Hepatocyte (in vitro differentiated cells): ENCODE data around the gene ABL2.

Experiments
- EZH2 ChIP-seq: fragments of 200-600 bp; sonication (generic); IDR thresholded peaks from 2 replicates; pipeline ENCODE4 v1.6.1; 2016; ENCODE audit warnings: antibody characterized with exemption, mild to moderate bottlenecking, borderline replicate concordance
- TF ChIP-seq, protein P1 (sequence below): fragments of 200-600 bp; sonication (generic); IDR thresholded peaks from 2 replicates; pipeline ENCODE4 v1.5.1; 2016; ENCODE audit warnings: antibody characterized with exemption, mild to moderate bottlenecking; ENCODE audit not compliant: poor library complexity

DNA sequence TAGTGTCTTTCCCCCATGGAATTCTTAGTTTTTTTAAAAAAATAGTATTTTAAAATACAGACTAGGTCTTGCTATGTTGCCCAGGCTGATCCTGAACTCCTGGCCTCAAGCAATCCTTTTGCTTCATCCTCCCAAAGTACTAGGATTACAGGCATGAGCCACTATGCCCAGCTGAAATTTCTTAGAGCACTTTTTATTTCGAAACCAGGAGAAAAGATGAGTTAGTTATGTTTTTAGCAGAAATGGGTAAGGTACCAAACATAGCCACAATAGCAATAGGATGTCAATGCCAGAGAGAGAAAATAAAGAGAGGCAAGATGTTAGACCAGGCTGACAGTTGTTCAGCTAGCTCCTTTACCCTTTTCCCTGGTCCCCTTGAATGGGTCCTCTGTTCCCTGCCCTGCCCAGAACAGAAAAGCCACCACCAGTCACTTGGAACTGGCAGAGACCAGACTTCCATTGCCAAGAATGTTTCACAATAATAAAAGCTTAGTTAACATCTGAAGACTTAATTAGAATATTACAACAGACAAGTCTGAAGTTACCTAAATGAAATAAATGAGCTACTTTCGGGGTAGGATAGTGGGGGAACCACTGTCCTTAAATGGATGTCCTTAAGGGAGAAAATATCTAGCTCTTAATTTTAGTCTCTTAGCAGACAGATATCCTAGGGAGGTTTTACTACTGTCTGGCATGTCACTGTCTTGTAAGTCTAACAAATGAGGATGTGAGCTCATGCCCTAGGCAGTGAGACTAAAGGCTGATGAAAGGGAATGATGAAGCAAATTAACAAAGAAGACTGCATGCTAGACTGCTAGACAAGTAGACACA lies 54.3 kb downstream of the ABL2 start:
- TF ChIP-seq EZH2 = no peak
- TF ChIP-seq, protein P1, sequence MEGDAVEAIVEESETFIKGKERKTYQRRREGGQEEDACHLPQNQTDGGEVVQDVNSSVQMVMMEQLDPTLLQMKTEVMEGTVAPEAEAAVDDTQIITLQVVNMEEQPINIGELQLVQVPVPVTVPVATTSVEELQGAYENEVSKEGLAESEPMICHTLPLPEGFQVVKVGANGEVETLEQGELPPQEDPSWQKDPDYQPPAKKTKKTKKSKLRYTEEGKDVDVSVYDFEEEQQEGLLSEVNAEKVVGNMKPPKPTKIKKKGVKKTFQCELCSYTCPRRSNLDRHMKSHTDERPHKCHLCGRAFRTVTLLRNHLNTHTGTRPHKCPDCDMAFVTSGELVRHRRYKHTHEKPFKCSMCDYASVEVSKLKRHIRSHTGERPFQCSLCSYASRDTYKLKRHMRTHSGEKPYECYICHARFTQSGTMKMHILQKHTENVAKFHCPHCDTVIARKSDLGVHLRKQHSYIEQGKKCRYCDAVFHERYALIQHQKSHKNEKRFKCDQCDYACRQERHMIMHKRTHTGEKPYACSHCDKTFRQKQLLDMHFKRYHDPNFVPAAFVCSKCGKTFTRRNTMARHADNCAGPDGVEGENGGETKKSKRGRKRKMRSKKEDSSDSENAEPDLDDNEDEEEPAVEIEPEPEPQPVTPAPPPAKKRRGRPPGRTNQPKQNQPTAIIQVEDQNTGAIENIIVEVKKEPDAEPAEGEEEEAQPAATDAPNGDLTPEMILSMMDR = no peak
